ELF-1 (cell line): ENCODE measurements around the gene PAX4.
A peak's percentile ranks its signal among the peaks of the same experiment; 100 is the strongest.

Experiments
- DNase-seq: peaks from one replicate; pipeline ENCODE4 v3.0.0-alpha.2; 2016; ENCODE audit warnings: low read depth, low spot score

Gene PAX4

GRCh38 chr7:127629268-127629854, 11.4 kb upstream of the PAX4 start:
- peak; percentile 88 for DNase-seq

GRCh38 chr7:127628445-127628844, 10.5 kb upstream of the PAX4 start:
- DNase-seq: peak; percentile 39

DNA sequence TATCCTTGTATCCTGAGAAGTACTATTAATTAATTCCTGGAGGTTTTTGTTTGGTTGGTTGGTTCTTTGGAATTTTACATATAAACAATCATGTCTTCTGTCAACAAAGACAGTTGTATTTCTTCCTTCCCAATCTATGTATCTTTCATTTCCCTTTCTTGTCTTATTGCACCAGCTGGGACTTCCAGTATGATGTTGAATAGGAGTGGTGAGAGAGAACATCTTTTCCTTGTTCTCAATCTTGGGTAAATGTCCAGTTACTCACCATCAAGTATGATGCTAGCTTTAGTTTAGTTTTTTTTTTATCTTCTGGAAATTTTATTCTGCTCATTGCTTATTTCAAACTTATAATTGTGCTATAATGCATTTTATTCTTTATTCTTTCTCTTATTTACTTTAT, 7.4 kb upstream of the PAX4 start:
- DNase-seq: no peak

- peak; percentile 68 for DNase-seq
Observed at GRCh38 chr7:127620406-127621233, 2.7 kb upstream of the PAX4 start.

DNA sequence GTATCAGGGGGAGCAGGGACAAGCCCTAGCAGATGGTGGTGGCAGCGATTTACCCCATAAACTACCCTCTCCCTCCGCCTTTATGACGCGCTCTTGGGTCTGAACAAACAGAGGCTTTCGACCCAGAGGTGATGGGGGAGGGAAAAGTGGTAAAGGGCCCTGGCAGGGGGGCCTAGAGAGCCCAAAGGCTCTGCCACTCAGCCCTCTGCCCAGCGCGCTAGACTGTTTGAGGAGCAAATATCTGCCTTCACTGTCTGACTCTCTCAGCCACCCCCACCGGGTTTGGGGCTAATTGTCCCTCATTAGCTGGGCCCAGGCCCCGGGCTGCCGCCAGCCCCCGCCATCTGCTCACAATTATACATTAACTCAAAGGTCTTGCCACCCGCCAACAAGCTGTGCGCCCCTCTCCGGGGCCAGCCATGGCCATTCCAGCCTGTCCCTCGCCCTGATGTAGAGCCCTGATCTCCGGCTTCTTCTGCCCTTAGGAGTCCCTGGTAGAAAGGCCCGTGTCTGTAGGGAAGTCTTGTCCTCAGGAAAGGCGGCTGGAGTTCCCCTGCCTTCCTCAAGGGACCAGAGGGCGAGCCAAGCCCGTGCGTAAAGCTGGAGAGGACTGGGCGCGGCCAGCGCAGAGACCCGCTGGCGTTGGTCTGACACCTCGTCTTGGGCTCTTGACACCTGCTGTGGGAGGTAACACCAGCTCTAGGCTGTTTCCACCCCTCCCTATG, 1.9 kb upstream of the PAX4 start:
- peak; percentile 77 for DNase-seq

DNA sequence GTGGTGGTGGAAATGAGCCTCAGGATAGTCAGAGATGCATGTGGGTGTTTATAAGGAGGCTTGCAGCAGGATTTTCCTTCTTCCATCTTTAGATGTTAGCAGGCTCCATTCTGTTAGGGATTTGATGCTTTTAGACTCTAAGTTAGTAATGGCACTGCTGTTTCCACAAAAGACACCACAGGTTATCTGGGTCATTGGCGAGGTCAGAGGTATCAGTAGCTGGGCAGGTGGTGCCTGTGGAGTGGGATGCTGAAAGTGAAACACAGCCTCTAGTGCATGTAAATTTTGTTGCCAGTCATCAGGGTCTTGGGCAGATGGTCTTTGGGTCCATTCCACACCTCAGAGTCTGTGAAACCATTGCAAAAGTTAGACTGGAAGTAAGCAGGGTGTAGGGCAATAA, 833 bp upstream of the PAX4 start:
- no peak for DNase-seq

DNA sequence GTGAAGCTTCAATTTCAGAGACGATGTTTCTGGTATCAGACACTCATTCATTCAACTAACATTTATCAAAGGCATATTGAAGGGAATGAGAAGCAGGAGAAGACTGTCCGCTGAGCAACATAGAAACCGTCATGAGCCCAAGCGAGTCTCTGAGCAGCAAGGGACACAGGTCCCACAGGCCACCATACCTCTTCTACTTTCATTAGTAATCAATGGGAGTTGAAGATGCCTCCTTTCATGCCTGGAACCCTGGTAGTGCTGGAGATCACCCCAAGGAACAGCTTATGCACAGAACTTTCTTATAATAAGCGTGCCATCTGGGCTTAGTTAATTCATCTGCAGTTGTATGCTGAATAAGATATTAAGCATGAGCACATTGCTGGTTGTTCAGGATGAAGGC, 1.2 kb downstream of the PAX4 start:
- no peak for DNase-seq

GRCh38 chr7:127612263-127612662, 5.7 kb downstream of the PAX4 start:
- no peak for DNase-seq

DNA sequence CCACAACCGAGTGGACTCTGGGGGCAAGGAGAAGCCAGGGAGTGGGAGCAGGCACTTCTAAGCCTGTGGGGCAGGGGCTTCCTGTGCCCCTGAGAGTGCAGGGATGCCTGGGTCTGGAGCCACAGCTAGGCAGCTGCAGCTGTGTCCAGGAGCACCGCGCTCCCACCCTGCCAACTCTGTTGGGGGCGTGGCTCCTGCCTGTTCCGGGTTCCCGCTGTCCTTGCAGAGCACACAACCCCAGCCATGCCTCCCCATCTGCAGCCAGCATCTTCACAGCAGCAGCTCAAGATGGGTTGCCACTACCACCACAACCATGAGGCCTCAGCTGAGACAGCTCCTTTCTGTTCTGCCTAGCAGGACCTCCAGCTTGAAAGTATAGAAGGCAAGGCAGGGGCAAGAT, 8.6 kb downstream of the PAX4 start:
- no peak for DNase-seq

- DNase-seq: no peak
Observed at GRCh38 chr7:127608446-127608845, 9.5 kb downstream of the PAX4 start.

DNA sequence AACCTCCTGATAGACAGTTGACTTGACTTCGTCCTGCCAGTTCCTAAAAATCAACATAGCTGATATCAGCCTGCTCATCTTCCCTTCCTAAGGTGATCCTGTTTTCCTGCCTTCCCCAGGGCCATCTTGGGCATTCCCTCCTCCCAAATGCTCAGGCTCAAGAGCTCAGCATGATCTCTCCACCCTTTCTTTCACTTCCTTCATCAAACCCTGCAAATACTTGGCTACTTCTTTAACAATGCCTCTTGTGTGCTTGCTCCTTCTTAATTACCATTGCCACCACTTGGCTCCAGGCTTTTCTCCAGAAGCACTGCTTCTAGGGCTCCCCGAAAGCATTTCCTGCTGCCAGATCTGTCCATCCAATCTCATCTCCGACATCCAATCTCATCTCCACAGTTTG, 17.1 kb downstream of the PAX4 start:
- peak; percentile 46 for DNase-seq

- peak; percentile 65 for DNase-seq
Observed at GRCh38 chr7:127598318-127598717, 19.6 kb downstream of the PAX4 start.

GRCh38 chr7:127595737-127596136, 22.2 kb downstream of the PAX4 start:
- no peak for DNase-seq

DNA sequence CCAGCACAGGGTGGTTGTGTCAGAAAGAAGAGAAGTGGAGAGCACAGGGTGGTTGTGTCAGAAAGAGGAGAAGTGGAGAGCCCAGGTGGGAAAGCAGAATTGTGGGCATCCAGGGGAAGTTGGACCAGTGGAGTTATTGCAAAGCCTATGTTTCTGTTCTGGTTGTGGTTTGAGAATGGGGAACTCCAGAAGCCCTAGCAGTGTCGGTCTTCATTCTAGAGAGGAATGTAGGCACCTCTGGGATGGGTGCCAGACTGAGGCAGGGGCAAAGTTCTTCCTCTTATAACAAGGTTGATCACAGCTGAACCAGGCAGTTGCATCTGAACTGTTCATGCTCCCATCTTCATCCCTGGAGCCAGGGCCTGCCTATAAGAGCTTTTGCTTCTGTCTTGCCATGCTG, 23.5 kb downstream of the PAX4 start:
- DNase-seq: no peak

- no peak for DNase-seq
Observed at GRCh38 chr7:127592550-127592949, 25.4 kb downstream of the PAX4 start.

DNA sequence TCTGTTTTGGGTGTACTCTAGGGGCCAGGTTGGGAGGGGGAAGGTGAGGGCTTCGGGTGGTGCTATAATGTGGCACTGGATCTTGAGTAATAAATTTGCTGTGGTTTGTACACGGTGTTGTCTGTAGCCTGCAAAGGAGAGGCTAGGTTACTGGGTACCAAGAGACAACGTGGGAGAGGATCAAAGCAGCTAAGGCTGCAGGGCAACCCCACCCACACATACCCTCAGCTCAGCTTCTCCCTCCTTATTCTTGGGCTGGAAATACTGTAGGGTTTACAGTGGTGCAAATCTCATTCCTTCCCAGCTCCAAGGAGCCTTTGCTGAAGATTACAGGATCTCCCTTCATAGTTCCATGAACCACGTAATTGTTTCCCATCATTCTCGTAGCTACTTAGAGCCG, 26.4 kb downstream of the PAX4 start:
- DNase-seq: no peak

DNA sequence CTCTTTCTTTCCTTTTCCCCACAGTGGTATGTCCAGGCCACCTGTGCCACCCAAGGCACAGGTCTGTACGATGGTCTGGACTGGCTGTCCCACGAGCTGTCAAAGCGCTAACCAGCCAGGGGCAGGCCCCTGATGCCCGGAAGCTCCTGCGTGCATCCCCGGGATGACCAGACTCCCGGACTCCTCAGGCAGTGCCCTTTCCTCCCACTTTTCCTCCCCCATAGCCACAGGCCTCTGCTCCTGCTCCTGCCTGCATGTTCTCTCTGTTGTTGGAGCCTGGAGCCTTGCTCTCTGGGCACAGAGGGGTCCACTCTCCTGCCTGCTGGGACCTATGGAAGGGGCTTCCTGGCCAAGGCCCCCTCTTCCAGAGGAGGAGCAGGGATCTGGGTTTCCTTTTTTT, 26.8 kb downstream of the PAX4 start:
- no peak for DNase-seq

- DNase-seq: no peak
Observed at GRCh38 chr7:127589896-127590295, 28.0 kb downstream of the PAX4 start.

DNA sequence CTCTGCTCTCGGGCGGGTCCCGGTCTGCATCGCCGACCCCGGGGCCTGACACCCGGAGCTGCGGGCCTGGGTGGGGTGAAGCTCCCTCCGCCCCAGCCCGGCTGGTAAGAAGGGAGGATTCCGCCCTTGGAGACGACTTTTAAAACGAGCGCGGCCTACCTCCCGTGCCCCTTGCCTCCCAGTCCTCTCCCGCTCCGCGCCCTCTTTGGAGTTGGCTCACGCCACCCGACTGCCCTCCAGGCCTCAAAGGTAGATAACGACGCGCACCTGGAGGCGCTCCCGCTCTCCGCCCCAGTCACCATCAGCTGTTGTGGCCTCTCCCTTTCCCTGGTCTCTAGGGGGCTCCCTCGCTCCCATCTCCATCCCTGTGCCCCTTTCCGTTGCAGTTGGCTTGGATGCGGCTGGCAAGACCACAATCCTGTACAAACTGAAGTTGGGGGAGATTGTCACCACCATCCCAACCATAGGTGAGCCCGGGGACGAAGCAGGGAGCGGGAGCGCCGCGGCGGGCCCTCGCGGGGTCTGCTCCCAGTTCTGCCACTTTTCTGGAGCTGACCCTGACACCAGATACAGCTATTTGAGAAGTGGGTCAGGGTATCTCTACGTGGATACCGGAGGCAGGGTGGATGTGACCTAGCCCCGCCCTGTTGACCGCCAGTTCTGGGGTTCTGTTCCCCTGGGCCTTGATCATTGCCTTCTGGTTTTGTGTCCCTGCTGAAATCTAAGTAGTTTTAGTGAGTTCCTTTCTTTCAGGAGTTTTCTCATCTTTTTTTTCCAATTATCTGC, 29.1 kb downstream of the PAX4 start:
- DNase-seq: peak; percentile 80

- DNase-seq: peak; percentile 78
Observed at GRCh38 chr7:127588019-127588696, 29.8 kb downstream of the PAX4 start, which contains the start of gene ARF5. ARF5 (plus strand) TSS chr7:127588411; CDS start chr7:127588499, 88 bp downstream.

GRCh38 chr7:127587663-127588018, 30.3 kb downstream of the PAX4 start:
- no peak for DNase-seq
